ENCODE data around the gene LCOR.

LCOR gene

DNA sequence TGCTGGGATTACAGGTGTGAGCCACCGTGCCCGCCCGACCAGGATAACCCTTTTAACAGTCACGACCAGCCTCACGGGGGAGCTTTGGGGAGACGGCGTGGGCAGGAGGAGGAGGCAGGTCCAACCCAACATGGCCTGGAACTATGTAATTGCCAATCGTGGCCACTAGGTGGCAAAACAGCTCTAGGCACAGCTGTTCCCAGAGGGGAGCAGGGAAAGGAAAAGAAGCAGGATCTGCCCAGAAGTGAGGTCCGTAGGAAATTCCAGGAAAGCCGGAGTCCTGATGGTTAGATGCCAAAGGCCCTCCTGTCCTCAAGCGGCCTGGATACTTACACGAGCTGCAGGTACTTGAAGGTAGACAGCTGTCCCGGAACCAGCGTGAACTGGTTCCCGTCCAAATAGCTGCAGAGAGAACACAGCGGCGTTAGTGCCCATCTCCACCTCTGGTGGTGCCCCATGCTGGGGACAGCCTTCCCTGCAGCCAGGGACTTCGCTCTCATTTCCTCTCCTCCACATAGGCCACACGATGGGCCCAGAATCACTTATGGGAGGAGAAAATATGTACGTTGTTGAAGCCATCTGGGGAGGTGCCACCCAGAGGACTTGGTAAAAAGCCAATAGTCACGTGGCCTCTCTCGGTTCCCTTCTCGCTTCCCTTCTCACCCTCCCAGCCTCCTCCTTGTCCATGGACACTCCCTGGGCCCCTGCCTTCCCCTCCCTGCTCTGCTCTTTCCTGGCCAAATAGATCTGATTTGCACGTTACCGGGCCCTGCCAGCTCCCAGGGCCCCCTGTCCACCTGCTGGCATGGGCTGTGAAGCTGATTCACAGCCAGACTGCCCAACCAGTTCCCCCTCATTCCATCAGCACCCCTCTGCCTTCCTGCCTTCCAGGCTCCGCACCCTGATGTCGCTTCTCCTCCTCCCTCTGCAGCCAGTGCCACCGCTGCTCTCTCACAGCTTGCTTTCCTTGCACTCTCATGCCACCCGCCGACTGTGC lies 205.6 kb downstream of the LCOR start:
- Histone ChIP-seq H4K20me1 (ENCODE audit: insufficient read depth) (no peaks in the 10 kb centered on the region), H3K79me2 (ENCODE audit: insufficient read depth, low read depth) (no peaks in the 10 kb centered on the region), H3K4me3 (IDR thresholded peaks at IDR 0.05; ENCODE audit: insufficient read depth, low read depth, low read length) (no peak overlapping the region), H3K36me3 (ENCODE audit: insufficient read depth) (no peaks in the 10 kb centered on the region), H3K4me1 (ENCODE audit: low read depth, poor library complexity, severe bottlenecking) (no peaks in the 10 kb centered on the region), H3K9ac (no peak overlapping the region), H3K4me2 (0 out of 2 replicates have a peak overlapping the region, but pooled peaks have one; percentile 3), H3K27me3 (ENCODE audit: insufficient read depth, low read depth) (no peaks in the 10 kb centered on the region), H2AFZ (ENCODE audit: low read depth) (peak overlapping the region; percentile 44), H3K27ac (no peak overlapping the region)
- TF ChIP-seq, protein P1, sequence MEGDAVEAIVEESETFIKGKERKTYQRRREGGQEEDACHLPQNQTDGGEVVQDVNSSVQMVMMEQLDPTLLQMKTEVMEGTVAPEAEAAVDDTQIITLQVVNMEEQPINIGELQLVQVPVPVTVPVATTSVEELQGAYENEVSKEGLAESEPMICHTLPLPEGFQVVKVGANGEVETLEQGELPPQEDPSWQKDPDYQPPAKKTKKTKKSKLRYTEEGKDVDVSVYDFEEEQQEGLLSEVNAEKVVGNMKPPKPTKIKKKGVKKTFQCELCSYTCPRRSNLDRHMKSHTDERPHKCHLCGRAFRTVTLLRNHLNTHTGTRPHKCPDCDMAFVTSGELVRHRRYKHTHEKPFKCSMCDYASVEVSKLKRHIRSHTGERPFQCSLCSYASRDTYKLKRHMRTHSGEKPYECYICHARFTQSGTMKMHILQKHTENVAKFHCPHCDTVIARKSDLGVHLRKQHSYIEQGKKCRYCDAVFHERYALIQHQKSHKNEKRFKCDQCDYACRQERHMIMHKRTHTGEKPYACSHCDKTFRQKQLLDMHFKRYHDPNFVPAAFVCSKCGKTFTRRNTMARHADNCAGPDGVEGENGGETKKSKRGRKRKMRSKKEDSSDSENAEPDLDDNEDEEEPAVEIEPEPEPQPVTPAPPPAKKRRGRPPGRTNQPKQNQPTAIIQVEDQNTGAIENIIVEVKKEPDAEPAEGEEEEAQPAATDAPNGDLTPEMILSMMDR (conservative IDR thresholded peaks at IDR 0.05; ENCODE audit: low read depth, low read length): peak; percentile 88

DNA sequence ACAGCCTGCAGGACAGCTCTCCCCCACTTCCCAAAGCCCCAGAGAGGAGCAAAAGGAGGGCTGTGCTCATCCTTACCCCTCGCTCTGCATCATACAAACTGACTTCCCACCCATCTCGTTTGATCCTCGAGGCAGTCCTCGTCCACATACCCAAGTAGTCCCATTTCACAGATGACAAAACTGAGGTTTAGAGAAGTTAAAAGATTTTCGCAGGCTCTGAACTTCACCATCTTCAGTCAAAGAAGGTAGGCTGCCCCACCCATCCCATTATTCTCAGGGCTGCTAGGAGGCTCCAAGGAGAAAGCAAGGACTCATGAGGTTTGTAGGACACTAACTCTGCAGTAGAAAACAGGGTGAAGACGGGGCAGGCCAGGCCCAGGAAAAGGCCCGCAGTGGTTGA lies 206.6 kb downstream of the LCOR start:
- H3K4me1 ChIP-seq (ENCODE audit: low read depth, poor library complexity, severe bottlenecking): no peaks in the 10 kb centered on the region
- H3K36me3 ChIP-seq (ENCODE audit: insufficient read depth): no peaks in the 10 kb centered on the region
- no peak overlapping the region for H3K27ac ChIP-seq

DNA sequence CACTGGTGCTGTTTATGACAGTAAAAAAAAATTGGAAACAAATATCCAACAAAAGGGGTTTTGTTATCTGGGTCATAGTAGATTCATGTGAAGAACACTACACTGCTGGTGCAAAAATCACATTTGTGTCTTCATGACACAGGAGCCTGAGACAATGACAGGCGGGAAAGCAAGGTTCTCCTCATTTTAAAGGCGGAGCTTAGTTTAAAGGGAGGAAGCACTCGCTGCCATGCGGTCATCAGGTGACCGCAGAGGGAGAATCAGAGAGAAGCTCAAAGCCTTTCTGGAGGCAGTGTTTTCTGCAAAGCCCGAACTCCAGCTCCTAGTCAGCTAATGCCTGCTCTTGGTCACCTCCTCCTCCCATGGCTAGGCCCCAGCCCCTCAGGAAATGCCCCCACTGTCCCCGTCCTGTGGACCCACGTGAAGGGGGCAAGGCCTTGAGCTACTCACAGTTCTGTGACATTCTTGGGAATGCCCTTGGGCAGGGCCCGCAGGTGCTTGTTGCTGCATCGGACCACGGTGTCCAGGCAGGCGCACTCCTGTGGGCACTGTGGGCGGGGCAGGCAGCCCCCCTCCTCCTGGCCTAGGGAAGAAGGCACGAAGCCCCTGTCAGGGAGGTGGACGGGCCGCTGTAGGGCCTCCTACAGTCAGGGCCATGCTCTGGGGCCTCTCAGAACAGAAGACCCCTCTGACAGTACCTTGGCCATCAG lies 207.6 kb downstream of the LCOR start:
- no peaks in the 10 kb centered on the region for H3K36me3 ChIP-seq (ENCODE audit: insufficient read depth)
- no peaks in the 10 kb centered on the region for H3K79me2 ChIP-seq (ENCODE audit: insufficient read depth, low read depth)
- no peaks in the 10 kb centered on the region for H4K20me1 ChIP-seq (ENCODE audit: insufficient read depth)
- H3K4me1 ChIP-seq (ENCODE audit: low read depth, poor library complexity, severe bottlenecking): no peaks in the 10 kb centered on the region
- no peak overlapping the region for H3K9ac ChIP-seq
- no peaks in the 10 kb centered on the region for H3K27me3 ChIP-seq (ENCODE audit: insufficient read depth, low read depth)
- H3K4me2 ChIP-seq: no peak overlapping the region
- H3K4me3 ChIP-seq (IDR thresholded peaks at IDR 0.05; ENCODE audit: insufficient read depth, low read depth, low read length): no peak overlapping the region
- no peak overlapping the region for H2AFZ ChIP-seq (ENCODE audit: low read depth)
- TF ChIP-seq, protein P1 (conservative IDR thresholded peaks at IDR 0.05; ENCODE audit: low read depth, low read length): no peak
- H3K27ac ChIP-seq: no peak overlapping the region

More for the DNA sequence above, 206.6 kb downstream of the LCOR start:
- Histone ChIP-seq H2AFZ (ENCODE audit: low read depth) (no peak overlapping the region), H3K9ac (no peak overlapping the region), H3K27me3 (ENCODE audit: insufficient read depth, low read depth) (no peaks in the 10 kb centered on the region), H3K4me3 (IDR thresholded peaks at IDR 0.05; ENCODE audit: insufficient read depth, low read depth, low read length) (no peak overlapping the region), H3K4me2 (no peak overlapping the region), H4K20me1 (ENCODE audit: insufficient read depth) (no peaks in the 10 kb centered on the region), H3K79me2 (ENCODE audit: insufficient read depth, low read depth) (no peaks in the 10 kb centered on the region)
- TF ChIP-seq, protein P1 (conservative IDR thresholded peaks at IDR 0.05; ENCODE audit: low read depth, low read length): no peak

DNA sequence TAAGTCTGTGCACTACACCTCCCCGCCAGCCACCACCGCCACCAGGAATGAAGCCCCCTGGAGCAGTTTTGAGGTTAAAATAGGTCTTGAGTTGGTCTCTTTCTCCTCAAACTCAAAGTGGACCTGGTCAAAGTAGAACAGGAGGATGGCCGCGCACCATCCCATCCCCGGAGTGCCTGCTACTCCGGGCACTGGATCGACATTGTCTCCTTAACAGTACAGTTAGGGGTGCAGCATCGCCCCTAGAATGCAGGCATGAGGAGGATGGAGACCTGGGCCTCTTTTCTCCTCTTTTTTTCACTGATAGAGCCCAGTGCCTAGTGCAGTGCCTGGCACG lies 208.1 kb downstream of the LCOR start:
- H4K20me1 ChIP-seq (ENCODE audit: insufficient read depth): no peaks in the 10 kb centered on the region
- TF ChIP-seq, protein P1 (conservative IDR thresholded peaks at IDR 0.05; ENCODE audit: low read depth, low read length): no peak
- no peak overlapping the region for H2AFZ ChIP-seq (ENCODE audit: low read depth)
- no peak overlapping the region for H3K27ac ChIP-seq
- no peaks in the 10 kb centered on the region for H3K4me1 ChIP-seq (ENCODE audit: low read depth, poor library complexity, severe bottlenecking)
- no peaks in the 10 kb centered on the region for H3K27me3 ChIP-seq (ENCODE audit: insufficient read depth, low read depth)
- H3K4me2 ChIP-seq: no peak overlapping the region
- H3K4me3 ChIP-seq (IDR thresholded peaks at IDR 0.05; ENCODE audit: insufficient read depth, low read depth, low read length): no peak overlapping the region
- H3K36me3 ChIP-seq (ENCODE audit: insufficient read depth): no peaks in the 10 kb centered on the region
- no peak overlapping the region for H3K9ac ChIP-seq
- no peaks in the 10 kb centered on the region for H3K79me2 ChIP-seq (ENCODE audit: insufficient read depth, low read depth)
